GM21381 (cell line): ENCODE measurements around the gene ESPNL.
"Not testable (repeated sequence)": the region's sequence is repeated elsewhere in the genome, so short reads cannot be mapped to it uniquely, and the experiment has no call there.

ENCODE experiments used
- ATAC-seq: cut with Tn5 transposase; IDR thresholded peaks from one replicate; pipeline ENCODE4 v1.9.1; 2021; ENCODE audit warnings: mild to moderate bottlenecking, moderate library complexity; ENCODE audit not compliant: unreplicated experiment

The ESPNL gene

GRCh38 chr2:238114331-238114841 lies 14.2 kb downstream of the ESPNL start:
- no peak for ATAC-seq

GRCh38 chr2:238114851-238115660 lies 14.9 kb downstream of the ESPNL start:
- no peak for ATAC-seq

GRCh38 chr2:238115709-238116108 lies 15.6 kb downstream of the ESPNL start:
- ATAC-seq, result not testable (repeated sequence)

- ATAC-seq, result no peak
These were observed 16.4 kb downstream of the ESPNL start for GRCh38 chr2:238116298-238117198.

- no peak for ATAC-seq
These were observed 17.3 kb downstream of the ESPNL start for GRCh38 chr2:238117199-238118154.

- no peak for ATAC-seq
These were observed 19.8 kb downstream of the ESPNL start for GRCh38 chr2:238119756-238120462.

DNA sequence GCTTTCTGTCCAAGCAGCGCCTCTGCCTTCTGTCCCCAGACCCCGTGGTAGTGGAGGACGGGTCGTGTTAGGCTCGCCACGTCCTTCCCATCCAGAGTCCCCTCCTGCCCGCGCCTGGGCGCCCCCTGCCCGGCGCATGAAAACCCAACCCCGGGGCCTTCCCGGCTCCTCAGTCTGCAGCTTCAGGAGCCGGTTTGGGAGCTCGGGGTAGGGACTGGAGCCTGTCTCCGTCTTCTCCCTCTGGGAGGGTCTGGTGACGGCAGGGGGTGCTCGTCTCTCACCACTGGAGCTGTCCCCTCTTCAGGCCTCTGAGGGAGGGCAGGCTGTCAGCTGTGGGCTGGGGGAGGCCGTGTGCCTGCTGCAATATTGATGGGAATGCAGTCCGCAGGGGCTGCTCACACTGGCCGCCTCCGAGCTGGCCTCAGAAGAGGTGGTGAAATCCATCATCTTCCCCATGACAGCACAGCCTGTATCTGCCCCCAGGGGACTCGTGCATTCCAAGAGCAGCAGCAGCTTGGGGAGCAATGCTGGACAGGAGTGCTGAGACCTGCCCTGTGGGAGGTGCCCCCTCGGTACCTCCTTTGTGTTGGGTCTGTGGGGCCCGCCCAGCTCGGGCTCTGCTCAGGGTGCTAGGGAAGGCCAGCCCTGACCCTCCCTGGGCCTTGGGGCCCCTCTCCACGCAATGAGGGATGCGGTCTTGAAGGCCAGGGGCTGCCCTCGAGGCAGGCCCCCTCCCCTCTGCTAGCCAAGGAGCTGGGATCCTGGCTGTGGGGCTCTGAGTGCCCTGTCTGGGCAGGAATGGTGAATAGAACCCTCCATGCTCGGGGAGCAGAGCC lies 20.5 kb downstream of the ESPNL start:
- no peak for ATAC-seq

- ATAC-seq, result no peak
These were observed 21.6 kb downstream of the ESPNL start for GRCh38 chr2:238121511-238122286.

DNA sequence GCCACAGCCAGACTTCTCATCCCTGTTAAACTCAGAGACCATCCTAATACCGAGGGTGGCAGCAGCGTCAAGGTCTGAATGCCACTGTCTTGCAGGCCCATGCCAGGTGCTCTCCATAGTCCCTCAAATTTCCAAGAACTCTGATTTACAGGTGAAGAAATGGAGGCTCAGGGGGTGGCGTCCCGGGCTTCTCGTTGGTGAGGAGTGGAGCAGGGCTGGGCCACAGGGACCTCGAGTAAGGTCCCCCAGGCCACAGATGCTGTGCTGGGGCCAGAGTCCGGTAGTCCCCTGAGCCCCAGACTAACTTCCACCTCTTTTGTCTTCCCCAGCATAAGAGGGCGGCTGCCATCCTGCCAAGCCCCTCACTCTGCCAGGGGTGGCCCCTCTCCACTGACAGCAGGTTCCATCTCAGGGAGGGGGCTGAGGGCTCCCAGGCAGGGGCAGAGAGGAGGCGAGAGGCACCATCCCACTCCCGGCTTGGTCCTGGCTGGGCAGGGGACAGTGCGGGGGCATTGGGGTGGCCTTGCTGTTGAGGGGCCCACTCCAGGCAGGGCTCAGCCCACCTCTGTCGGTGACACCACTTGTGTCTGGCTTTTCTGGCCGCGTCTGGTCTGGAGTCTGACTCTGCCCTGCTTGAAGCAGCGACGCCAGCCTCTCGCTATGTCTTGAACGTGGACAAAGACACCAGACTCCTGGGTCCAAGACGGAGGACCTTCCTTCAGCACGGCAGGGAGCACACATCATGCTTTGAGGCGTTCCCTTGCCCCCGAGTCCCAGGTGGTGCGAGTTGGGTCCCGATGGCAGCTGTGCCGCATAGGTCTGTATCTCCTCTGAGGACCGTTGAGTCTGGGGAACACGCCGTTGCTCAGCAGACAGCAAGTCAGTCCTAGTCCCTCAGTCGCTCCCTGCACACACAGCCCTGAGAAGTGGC lies 22.4 kb downstream of the ESPNL start:
- ATAC-seq, result no peak

GRCh38 chr2:238123218-238123971 lies 23.3 kb downstream of the ESPNL start:
- no peak for ATAC-seq

DNA sequence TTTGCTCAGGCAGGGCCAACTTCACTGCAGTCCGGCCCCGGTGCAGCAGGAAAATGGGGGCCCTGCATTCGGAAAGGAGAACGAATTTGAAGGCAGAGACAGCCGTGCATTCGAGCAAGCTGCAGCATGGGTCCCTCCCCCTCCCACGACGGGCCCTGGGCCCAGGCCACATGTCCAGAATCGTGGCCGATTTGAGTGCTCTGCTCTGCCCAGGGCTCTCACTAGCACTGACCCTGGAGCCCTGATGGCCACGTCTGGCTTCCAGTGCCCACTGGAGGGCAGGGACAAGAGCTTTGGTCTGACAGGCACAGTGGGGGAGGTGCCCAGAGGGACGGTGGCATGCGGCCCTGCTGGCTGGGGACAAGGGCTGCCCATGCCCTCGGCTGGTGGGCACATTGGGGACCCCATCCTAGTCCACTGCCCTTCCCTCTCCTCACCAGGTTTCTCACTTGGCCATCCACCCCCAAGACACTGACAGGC lies 23.9 kb downstream of the ESPNL start:
- ATAC-seq, result no peak

- ATAC-seq, result no peak
These were observed 24.5 kb downstream of the ESPNL start for GRCh38 chr2:238124488-238125126.

DNA sequence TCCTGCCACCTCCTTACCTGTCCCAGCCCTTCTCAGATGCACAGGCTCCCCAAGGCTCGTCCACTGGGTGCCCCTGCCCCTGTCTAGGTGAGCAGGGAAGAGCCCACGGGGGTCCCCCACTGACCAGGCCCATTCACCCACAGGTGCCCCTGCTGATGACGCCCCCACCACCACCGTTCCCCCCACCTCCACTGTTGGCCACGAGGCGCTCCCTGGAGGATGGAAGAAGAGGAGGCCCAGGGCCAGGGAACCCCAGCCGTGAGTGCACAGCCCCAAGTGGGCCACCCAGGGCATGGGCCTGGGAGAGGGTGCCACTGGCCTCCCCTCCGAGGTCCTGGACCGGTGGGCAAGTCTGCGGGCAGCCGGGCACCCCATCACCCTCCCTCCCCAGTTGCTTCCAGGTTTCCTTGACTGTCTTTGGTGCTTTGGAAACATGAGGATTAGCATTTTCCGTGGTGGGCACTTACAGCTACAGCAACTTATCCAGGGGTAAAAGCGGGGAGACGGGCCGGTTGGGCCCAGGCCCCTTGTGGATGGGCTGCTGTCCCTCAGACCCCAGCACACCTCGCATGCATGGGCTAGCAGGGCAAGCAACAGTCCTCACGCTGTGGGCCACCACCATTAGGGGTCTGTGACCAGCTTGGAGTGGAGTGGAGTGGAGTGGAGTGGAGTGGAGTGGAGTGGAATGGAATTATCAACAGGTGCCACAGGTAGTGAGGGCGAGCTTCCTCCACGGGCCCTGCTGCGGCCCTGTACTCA lies 25.2 kb downstream of the ESPNL start:
- no peak for ATAC-seq

- ATAC-seq, result no peak
These were observed 26.2 kb downstream of the ESPNL start for GRCh38 chr2:238126338-238126737.

GRCh38 chr2:238126775-238127164 lies 26.6 kb downstream of the ESPNL start:
- no peak for ATAC-seq
